ENCODE results near the gene ZFAND2B.

- no peak for TF ChIP-seq CTCF (IDR thresholded peaks at IDR 0.05)
- TF ChIP-seq EP300 (IDR thresholded peaks at IDR 0.05): no peak
These were observed 36.5 kb upstream of the ZFAND2B start, which contains the start of gene SLC23A3 for GRCh38 chr2:219169930-219170654.
